Measurements from ENCODE around the gene LENG8.

LENG8 gene

DNA sequence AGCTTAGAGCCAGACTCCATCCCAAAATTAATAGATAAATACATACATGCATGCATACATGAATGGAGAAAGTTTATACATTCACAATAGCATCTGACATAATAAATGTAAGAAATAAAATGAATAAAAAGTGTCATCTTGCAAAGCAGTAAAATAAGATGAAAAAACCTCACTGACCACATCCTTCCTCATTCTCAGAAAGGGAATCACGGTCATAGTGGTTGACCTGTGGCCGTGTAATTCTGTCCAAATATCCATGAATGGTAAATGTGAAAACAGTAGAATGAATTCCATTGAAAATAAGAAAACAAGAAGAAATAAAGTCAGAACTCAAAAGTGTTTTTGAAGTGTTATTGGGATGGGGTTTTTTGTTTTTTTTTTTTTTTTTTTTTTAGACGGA is 33.9 kb downstream of the LENG8 start (continued):
- TF ChIP-seq, protein P1, sequence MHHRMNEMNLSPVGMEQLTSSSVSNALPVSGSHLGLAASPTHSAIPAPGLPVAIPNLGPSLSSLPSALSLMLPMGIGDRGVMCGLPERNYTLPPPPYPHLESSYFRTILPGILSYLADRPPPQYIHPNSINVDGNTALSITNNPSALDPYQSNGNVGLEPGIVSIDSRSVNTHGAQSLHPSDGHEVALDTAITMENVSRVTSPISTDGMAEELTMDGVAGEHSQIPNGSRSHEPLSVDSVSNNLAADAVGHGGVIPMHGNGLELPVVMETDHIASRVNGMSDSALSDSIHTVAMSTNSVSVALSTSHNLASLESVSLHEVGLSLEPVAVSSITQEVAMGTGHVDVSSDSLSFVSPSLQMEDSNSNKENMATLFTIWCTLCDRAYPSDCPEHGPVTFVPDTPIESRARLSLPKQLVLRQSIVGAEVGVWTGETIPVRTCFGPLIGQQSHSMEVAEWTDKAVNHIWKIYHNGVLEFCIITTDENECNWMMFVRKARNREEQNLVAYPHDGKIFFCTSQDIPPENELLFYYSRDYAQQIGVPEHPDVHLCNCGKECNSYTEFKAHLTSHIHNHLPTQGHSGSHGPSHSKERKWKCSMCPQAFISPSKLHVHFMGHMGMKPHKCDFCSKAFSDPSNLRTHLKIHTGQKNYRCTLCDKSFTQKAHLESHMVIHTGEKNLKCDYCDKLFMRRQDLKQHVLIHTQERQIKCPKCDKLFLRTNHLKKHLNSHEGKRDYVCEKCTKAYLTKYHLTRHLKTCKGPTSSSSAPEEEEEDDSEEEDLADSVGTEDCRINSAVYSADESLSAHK (tag by site-specific recombination; IDR thresholded peaks at IDR 0.05), result no peak
- TF ChIP-seq, protein P2, sequence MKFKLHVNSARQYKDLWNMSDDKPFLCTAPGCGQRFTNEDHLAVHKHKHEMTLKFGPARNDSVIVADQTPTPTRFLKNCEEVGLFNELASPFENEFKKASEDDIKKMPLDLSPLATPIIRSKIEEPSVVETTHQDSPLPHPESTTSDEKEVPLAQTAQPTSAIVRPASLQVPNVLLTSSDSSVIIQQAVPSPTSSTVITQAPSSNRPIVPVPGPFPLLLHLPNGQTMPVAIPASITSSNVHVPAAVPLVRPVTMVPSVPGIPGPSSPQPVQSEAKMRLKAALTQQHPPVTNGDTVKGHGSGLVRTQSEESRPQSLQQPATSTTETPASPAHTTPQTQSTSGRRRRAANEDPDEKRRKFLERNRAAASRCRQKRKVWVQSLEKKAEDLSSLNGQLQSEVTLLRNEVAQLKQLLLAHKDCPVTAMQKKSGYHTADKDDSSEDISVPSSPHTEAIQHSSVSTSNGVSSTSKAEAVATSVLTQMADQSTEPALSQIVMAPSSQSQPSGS (tag by site-specific recombination; IDR thresholded peaks at IDR 0.05; ENCODE audit: low read depth), result no peak
- TF ChIP-seq PRDM10 (tag by site-specific recombination; IDR thresholded peaks at IDR 0.05) (no peak), ZNF449 (tag by site-specific recombination; IDR thresholded peaks at IDR 0.05) (no peak), ZNF19 (tag by site-specific recombination; IDR thresholded peaks at IDR 0.05; ENCODE audit: low read depth) (no peak), ZNF302 (tag by site-specific recombination; IDR thresholded peaks at IDR 0.05; ENCODE audit: low read depth) (no peak), SALL2 (tag by site-specific recombination; IDR thresholded peaks at IDR 0.05; ENCODE audit: borderline replicate concordance) (no peak), ZNF837 (tag by site-specific recombination; IDR thresholded peaks at IDR 0.05) (no peak), SCRT2 (tag by site-specific recombination; IDR thresholded peaks at IDR 0.05) (no peak)
- TF ChIP-seq, protein P3, sequence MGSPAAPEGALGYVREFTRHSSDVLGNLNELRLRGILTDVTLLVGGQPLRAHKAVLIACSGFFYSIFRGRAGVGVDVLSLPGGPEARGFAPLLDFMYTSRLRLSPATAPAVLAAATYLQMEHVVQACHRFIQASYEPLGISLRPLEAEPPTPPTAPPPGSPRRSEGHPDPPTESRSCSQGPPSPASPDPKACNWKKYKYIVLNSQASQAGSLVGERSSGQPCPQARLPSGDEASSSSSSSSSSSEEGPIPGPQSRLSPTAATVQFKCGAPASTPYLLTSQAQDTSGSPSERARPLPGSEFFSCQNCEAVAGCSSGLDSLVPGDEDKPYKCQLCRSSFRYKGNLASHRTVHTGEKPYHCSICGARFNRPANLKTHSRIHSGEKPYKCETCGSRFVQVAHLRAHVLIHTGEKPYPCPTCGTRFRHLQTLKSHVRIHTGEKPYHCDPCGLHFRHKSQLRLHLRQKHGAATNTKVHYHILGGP (tag by site-specific recombination; IDR thresholded peaks at IDR 0.05), result no peak

- no peak overlapping the region for H3K27ac ChIP-seq (ENCODE audit: extremely low read depth, low read depth, low read length)
- POLR2A ChIA-PET, result no interaction called here
- CTCF ChIA-PET, result no interaction called here
- no peaks in the 10 kb centered on the region for H3K36me3 ChIP-seq (ENCODE audit: control insufficient read depth in 2 of 2, insufficient read depth in 1 of 2, low read length in 2 of 2)
- no peaks in the 10 kb centered on the region for H3K4me1 ChIP-seq (ENCODE audit: control insufficient read depth, insufficient read depth, low read length)
- H3K4me3 ChIP-seq (ENCODE audit: low read depth, low read length), result no peak overlapping the region
- no peaks in the 10 kb centered on the region for H3K9me3 ChIP-seq (ENCODE audit: control insufficient read depth, insufficient read depth, low read depth, low read length)
- TF ChIP-seq GLI2 (tag by site-specific recombination; IDR thresholded peaks at IDR 0.05; ENCODE audit: borderline replicate concordance, low read depth), result no peak
- no peak for TF ChIP-seq OVOL3 (tag by site-specific recombination; IDR thresholded peaks at IDR 0.05)
- no peak for TF ChIP-seq ZNF10 (tag by site-specific recombination; IDR thresholded peaks at IDR 0.05)
- TF ChIP-seq ZNF223 (tag by site-specific recombination; IDR thresholded peaks at IDR 0.05), result no peak
- TF ChIP-seq, protein P4, sequence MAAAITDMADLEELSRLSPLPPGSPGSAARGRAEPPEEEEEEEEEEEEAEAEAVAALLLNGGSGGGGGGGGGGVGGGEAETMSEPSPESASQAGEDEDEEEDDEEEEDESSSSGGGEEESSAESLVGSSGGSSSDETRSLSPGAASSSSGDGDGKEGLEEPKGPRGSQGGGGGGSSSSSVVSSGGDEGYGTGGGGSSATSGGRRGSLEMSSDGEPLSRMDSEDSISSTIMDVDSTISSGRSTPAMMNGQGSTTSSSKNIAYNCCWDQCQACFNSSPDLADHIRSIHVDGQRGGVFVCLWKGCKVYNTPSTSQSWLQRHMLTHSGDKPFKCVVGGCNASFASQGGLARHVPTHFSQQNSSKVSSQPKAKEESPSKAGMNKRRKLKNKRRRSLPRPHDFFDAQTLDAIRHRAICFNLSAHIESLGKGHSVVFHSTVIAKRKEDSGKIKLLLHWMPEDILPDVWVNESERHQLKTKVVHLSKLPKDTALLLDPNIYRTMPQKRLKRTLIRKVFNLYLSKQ (tag by site-specific recombination; IDR thresholded peaks at IDR 0.05; ENCODE audit: borderline replicate concordance), result no peak
- no peak for TF ChIP-seq ZBTB20 (tag by site-specific recombination; IDR thresholded peaks at IDR 0.05)
- no peak for TF ChIP-seq ZNF785 (tag by site-specific recombination; IDR thresholded peaks at IDR 0.05)
- TF ChIP-seq ZNF692 (tag by site-specific recombination; IDR thresholded peaks at IDR 0.05), result no peak
- TF ChIP-seq ZNF513 (tag by site-specific recombination; IDR thresholded peaks at IDR 0.05), result no peak
- no peak for TF ChIP-seq ZNF350 (tag by site-specific recombination; IDR thresholded peaks at IDR 0.05)
- TF ChIP-seq ZNF76 (tag by site-specific recombination; IDR thresholded peaks at IDR 0.05; ENCODE audit: borderline replicate concordance, low read depth), result no peak
- TF ChIP-seq ZNF626 (tag by site-specific recombination; IDR thresholded peaks at IDR 0.05), result no peak
Observed at GRCh38 chr19:54484451-54484850, 35.5 kb downstream of the LENG8 start.

Data from HEK293 (cell line).